ENCODE results near the gene ADA.

DNA sequence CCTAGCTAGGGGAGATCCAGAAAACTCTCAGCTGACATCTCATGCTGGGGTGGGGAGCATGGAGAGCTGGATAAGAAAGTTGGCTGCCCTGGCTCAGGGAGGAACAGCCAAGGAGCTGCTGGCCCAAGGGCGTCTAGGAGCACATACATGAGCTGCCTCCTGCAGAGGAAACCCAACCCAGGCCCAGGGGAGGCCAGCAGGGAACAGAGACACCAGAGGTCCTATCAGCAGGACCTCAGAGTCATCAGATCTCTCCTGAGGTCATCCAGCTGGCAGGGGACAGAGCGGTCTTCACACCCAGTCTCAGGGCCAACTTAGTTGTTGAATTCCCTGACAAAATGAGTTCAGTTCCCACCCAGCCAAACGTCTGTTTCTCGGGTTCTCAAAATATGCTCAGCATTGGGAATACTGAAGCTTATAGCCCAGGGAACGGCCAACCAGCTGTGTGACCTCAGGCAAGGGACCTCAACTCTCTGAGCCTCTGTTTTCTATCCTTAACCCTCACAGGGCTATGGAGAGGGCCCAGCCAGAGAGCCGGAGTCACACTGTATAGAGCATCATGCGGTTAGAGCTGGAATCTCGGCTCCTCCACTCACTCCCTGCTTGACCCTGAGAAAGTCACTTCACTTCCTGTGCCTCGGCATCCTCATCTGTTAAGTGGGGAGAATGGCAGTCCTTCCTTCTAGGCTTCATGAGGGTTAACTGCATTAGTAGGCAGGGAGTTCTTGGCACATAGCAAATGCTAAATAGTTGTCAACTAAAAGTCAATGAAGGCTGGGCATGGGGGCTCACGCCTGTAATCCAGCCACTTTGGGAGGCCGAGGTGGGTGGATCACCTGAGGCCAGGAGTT lies 13.8 kb downstream of the ADA start:
- TF ChIP-seq, protein P1, sequence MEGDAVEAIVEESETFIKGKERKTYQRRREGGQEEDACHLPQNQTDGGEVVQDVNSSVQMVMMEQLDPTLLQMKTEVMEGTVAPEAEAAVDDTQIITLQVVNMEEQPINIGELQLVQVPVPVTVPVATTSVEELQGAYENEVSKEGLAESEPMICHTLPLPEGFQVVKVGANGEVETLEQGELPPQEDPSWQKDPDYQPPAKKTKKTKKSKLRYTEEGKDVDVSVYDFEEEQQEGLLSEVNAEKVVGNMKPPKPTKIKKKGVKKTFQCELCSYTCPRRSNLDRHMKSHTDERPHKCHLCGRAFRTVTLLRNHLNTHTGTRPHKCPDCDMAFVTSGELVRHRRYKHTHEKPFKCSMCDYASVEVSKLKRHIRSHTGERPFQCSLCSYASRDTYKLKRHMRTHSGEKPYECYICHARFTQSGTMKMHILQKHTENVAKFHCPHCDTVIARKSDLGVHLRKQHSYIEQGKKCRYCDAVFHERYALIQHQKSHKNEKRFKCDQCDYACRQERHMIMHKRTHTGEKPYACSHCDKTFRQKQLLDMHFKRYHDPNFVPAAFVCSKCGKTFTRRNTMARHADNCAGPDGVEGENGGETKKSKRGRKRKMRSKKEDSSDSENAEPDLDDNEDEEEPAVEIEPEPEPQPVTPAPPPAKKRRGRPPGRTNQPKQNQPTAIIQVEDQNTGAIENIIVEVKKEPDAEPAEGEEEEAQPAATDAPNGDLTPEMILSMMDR (IDR thresholded peaks at IDR 0.05): no peak
- no peak for TF ChIP-seq POLR2AphosphoS5 (IDR thresholded peaks at IDR 0.05; ENCODE audit: insufficient read depth in 1 of 2, low read depth in 1 of 2)
